DND-41 (cell line): ENCODE measurements around the gene TESMIN.

ENCODE experiments used
- ATAC-seq: fragments of 200-7000 bp; cut with Tn5 transposase; 3 replicates; pipeline ENCODE4 v1.9.1; 2021; ENCODE audit warnings: low read depth; ENCODE audit not compliant: insufficient read depth
- DNase-seq: peaks from one replicate; pipeline ENCODE4 v3.0.0-alpha.2; 2020
- H2AFZ ChIP-seq: 2 replicates; pipeline ENCODE4 v1.6.0; 2012; ENCODE audit warnings: low read depth, low read length
- H3K27ac ChIP-seq: 2 replicates; pipeline ENCODE4 v1.5.1; 2012; ENCODE audit warnings: low read length, inconsistent platforms
- H3K27me3 ChIP-seq: fragments of 200-600 bp; sonication (generic); 2 replicates; pipeline ENCODE4 v1.6.0; 2012; ENCODE audit warnings: low read length, mild to moderate bottlenecking, inconsistent platforms; ENCODE audit not compliant: insufficient read depth, poor library complexity
- H3K36me3 ChIP-seq: 2 replicates; pipeline ENCODE4 v1.5.1; 2012; ENCODE audit warnings: low read length, inconsistent platforms; ENCODE audit not compliant: insufficient read depth
- H3K4me1 ChIP-seq: 2 replicates; pipeline ENCODE4 v1.5.1; 2012; ENCODE audit warnings: mild to moderate bottlenecking, low read length; ENCODE audit not compliant: insufficient read depth
- H3K4me2 ChIP-seq: 2 replicates; pipeline ENCODE4 v1.6.0; 2012; ENCODE audit warnings: mild to moderate bottlenecking, moderate library complexity, low read length, inconsistent platforms; ENCODE audit not compliant: insufficient read depth
- H3K4me3 ChIP-seq, 2 experiments: fragments of 200-600 bp in 1 of 2; shearing (Covaris generic) in 1 of 2; 2 replicates each; pipeline ENCODE4 v1.5.1; 2012 to 2016; ENCODE audit warnings: inconsistent platforms in 2 of 2, low read length in 2 of 2, mild to moderate bottlenecking in 2 of 2, low read depth in 1 of 2, moderate library complexity in 1 of 2
- H3K79me2 ChIP-seq: 2 replicates; pipeline ENCODE4 v1.6.0; 2012; ENCODE audit warnings: low read length, inconsistent platforms; ENCODE audit not compliant: insufficient read depth
- H3K9ac ChIP-seq: 2 replicates; pipeline ENCODE4 v1.6.0; 2012; ENCODE audit warnings: low read depth, mild to moderate bottlenecking, inconsistent platforms, low read length, moderate library complexity
- H3K9me3 ChIP-seq: 2 replicates; pipeline ENCODE4 v1.5.1; 2012; ENCODE audit warnings: low read length, moderate library complexity, mild to moderate bottlenecking, inconsistent platforms; ENCODE audit not compliant: insufficient read depth, severe bottlenecking
- H4K20me1 ChIP-seq: 2 replicates; pipeline ENCODE4 v1.6.0; 2012; ENCODE audit warnings: low read length; ENCODE audit not compliant: insufficient read depth
- CTCF ChIP-seq: IDR thresholded peaks from 2 replicates; pipeline ENCODE4 v1.5.1; 2012; ENCODE audit warnings: borderline replicate concordance, low read length, moderate library complexity, mild to moderate bottlenecking; ENCODE audit not compliant: poor library complexity, severe bottlenecking; ENCODE audit errors: extremely low read depth
- EZH2 ChIP-seq: IDR thresholded peaks from 3 replicates; pipeline ENCODE4 v1.6.1; 2012; ENCODE audit warnings: borderline replicate concordance, low read depth, mild to moderate bottlenecking, moderate library complexity, low read length, inconsistent platforms; ENCODE audit not compliant: severe bottlenecking

The TESMIN gene

GRCh38 chr11:68673306-68673945 is 77.9 kb downstream of the TESMIN start:
- Histone ChIP-seq H3K27ac (no peak overlapping the region), H3K4me3 (no peak overlapping the region), H2AFZ (no peak overlapping the region), H3K4me2 (no peak overlapping the region), H3K4me1 (no peaks in the 10 kb centered on the region), H3K79me2 (no peaks in the 10 kb centered on the region), H3K9me3 (no peaks in the 10 kb centered on the region), H3K9ac (no peak overlapping the region), H4K20me1 (no peaks in the 10 kb centered on the region), H3K36me3 (no peaks in the 10 kb centered on the region), H3K27me3 (no peaks in the 10 kb centered on the region)
- no peak for TF ChIP-seq CTCF
- no peak for TF ChIP-seq EZH2
- ATAC-seq (no peak), DNase-seq (no peak)

GRCh38 chr11:68670208-68670992 is 80.9 kb downstream of the TESMIN start:
- Histone ChIP-seq H4K20me1 (no peaks in the 10 kb centered on the region), H3K4me2 (no peak overlapping the region), H2AFZ (no peak overlapping the region), H3K27ac (no peak overlapping the region), H3K27me3 (no peaks in the 10 kb centered on the region), H3K36me3 (no peaks in the 10 kb centered on the region), H3K4me3 (no peak overlapping the region), H3K4me1 (no peaks in the 10 kb centered on the region), H3K9ac (no peak overlapping the region), H3K79me2 (no peaks in the 10 kb centered on the region), H3K9me3 (no peaks in the 10 kb centered on the region)
- ATAC-seq = no peak
- TF ChIP-seq CTCF (no peak), EZH2 (no peak)
- DNase-seq = no peak

- no peak overlapping the region for H2AFZ ChIP-seq
- no peaks in the 10 kb centered on the region for H4K20me1 ChIP-seq
- no peaks in the 10 kb centered on the region for H3K79me2 ChIP-seq
- ATAC-seq = no peak
- no peak overlapping the region for H3K4me2 ChIP-seq
- no peaks in the 10 kb centered on the region for H3K27me3 ChIP-seq
- no peak overlapping the region for H3K9ac ChIP-seq
- H3K9me3 ChIP-seq = no peaks in the 10 kb centered on the region
- TF ChIP-seq EZH2 (no peak), CTCF (no peak)
- no peak overlapping the region for H3K27ac ChIP-seq
- no peaks in the 10 kb centered on the region for H3K4me1 ChIP-seq
- no peak for DNase-seq
- no peaks in the 10 kb centered on the region for H3K36me3 ChIP-seq
- no peak overlapping the region for H3K4me3 ChIP-seq
Observed at GRCh38 chr11:68669301-68670090, 81.8 kb downstream of the TESMIN start.
